ENCODE results near the gene NEURL3. TPM values are rescaled to one million over a fixed set of nuclear protein-coding genes. Genes with fewer than 3 reads are reported as not detected.

The NEURL3 gene
- total and polyA plus RNA-seq, 9 of the 15 experiments (the other 6 are each of a cell fraction or from before 2014, with no cell fraction given): not detected

GRCh38 chr2:96552315-96553175 lies 47.4 kb upstream of the NEURL3 start:
- no peak overlapping the region for H2AFZ ChIP-seq (ENCODE audit: low read depth, low read length)
- H4K20me1 ChIP-seq (replicated peaks; ENCODE audit: control insufficient read depth, insufficient read depth, low read length): no peaks in the 10 kb centered on the region
- 66% methylated on average over 18 of the region's 18 CpGs for WGBS (ENCODE audit: insufficient coverage, low coverage, missing lambda C conversion rate)
- no peaks in the 10 kb centered on the region for H3K9me1 ChIP-seq (ENCODE audit: control insufficient read depth, insufficient read depth, low read length)
- DNase-seq (ENCODE audit: extremely low read depth in 1 of 4, low spot score in 3 of 4): no peak
- CTCF ChIA-PET (ENCODE audit: low intra/inter-chr PET ratio): no interaction called here
- no peak for ATAC-seq
- no peak overlapping the region for H3K4me2 ChIP-seq (ENCODE audit: insufficient read depth, low read length)
- FAIRE-seq: no peak
- no peaks in the 10 kb centered on the region for H3K79me2 ChIP-seq (ENCODE audit: control insufficient read depth, insufficient read depth, low read length)
- peaks cover 0 to 37% of the 10 kb centered on the region in 2 experiments; a peak in 3 of 5 replicates for H3K4me1 ChIP-seq (replicated peaks in 1 of 2; ENCODE audit: control insufficient read depth in 2 of 2, insufficient read depth in 2 of 2, low read length in 2 of 2)
- peaks cover 4% of the 10 kb centered on the region; the same call in 1 of the 3 replicates for H3K36me3 ChIP-seq (ENCODE audit: control insufficient read depth, insufficient read depth, low read length)
- in situ Hi-C loops (cut with MboI) (loop anchor here (25.0 kb wide), 1 partner anchor 410 kb away; no protein-coding TSS in a partner anchor), intact Hi-C loops (cut with micrococcal nuclease) (loop anchor here (5.0 to 10.0 kb wide), 3 partner anchors 210 to 410 kb away; partner anchors contain the start of gene CNNM4)
- BruUV-seq (replicated peaks): no TSS peak
- POLR2A ChIA-PET: interaction anchor here (1.1 kb wide), 1 partner anchor 57 kb away, joined by 3 read pairs; no protein-coding TSS in a partner anchor
- H3K9ac ChIP-seq (ENCODE audit: insufficient read depth in 1 of 2, low read depth in 2 of 2, low read length in 2 of 2): peak overlapping the region in 1 of 2 experiments; percentile 26; a peak in 2 of 4 replicates
- TF ChIP-seq NFIX (CRISPR knock-in tag; IDR thresholded peaks at IDR 0.05; ENCODE audit: low read depth) (no peak), SMARCC2 (IDR thresholded peaks at IDR 0.05; ENCODE audit: low read depth) (no peak), PTTG1 (tag; IDR thresholded peaks at IDR 0.05; ENCODE audit: low read depth) (no peak), ZNF311 (CRISPR knock-in tag; IDR thresholded peaks at IDR 0.05) (no peak), SP2 (IDR thresholded peaks at IDR 0.05; ENCODE audit: extremely low read depth, low read depth, low read length, poor library complexity, severe bottlenecking) (no peak), BMI1 (IDR thresholded peaks at IDR 0.05; ENCODE audit: low read length) (no peak), PCBP2 (IDR thresholded peaks at IDR 0.05; ENCODE audit: low read depth, low read length, poor library complexity, severe bottlenecking) (no peak), CHCHD3 (CRISPR knock-in tag; IDR thresholded peaks at IDR 0.05) (no peak), ERF (CRISPR knock-in tag; IDR thresholded peaks at IDR 0.05) (no peak), ZBED1 (IDR thresholded peaks at IDR 0.05) (no peak), ZNF668 (CRISPR knock-in tag; IDR thresholded peaks at IDR 0.05) (no peak), ZNF3 (CRISPR knock-in tag; IDR thresholded peaks at IDR 0.05) (no peak)
- no peak overlapping the region for H3K27ac ChIP-seq (ENCODE audit: extremely low read depth, low read depth, low read length)
- no peaks in the 10 kb centered on the region for H3K27me3 ChIP-seq (ENCODE audit: control insufficient read depth in 2 of 2, insufficient read depth in 2 of 2, low read length in 2 of 2)
- H3K9me3 ChIP-seq (replicated peaks; ENCODE audit: control insufficient read depth, insufficient read depth, low read depth, low read length): no peaks in the 10 kb centered on the region
- H3K4me3 ChIP-seq: no peak overlapping the region

Measured in K562 (cell line).